GM19099 (cell line): ENCODE measurements around the gene MARVELD2.
A peak's percentile ranks its signal among the peaks of the same experiment; 100 is the strongest.

Source experiments
- POLR2A ChIP-seq: IDR thresholded peaks from 3 replicates; pipeline ENCODE4 v1.6.1; 2011; ENCODE audit warnings: low read depth; ENCODE audit not compliant: insufficient read length; ENCODE audit errors: extremely low read depth

The MARVELD2 gene

GRCh38 chr5:69492391-69492922 lies 77.5 kb downstream of the MARVELD2 start, which contains the start of gene OCLN:
TSS of gene OCLN (plus strand) at chr5:69492790. CDS start at chr5:69504245, 11,455 bp downstream.
- peak; percentile 37 for TF ChIP-seq POLR2A

- TF ChIP-seq POLR2A, result no peak
Measured at GRCh38 chr5:69492923-69493395, 78.0 kb downstream of the MARVELD2 start.

DNA sequence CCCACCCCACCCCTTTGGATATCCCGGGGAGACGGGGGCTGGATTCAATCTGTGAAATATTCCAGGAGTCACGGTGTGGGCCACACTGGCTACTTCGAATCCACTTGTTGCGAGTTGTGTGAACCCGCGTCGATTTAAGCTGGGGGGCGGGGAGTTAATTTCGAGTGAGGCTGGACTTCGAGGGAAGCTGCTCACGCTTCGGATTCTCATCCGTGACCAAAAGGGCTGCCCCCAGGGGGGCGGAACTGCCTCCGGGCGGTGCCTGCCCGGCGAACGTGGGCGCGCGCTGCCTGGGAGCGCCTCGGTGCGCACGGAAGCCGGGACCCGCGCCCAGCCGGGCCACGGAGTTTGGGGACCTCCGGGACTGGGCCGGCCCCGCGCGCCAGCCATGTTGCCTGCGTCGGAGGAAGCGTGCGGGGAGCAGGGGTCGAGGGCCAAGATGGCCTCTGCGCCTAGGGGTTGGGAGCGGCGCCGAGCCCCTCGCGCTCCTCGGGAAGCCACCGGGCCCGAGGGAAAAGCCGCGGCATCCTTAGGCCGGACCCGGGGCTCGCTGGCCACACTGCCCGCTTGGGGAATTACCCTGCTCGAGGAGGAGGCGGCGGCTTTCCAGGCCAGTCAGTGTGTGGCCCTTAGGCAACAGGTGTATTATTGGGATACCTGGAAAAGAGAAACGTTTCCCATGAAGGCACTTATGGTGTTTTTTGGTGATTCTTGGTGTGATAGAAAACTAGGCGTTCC lies 78.6 kb downstream of the MARVELD2 start:
- peak; percentile 48 for TF ChIP-seq POLR2A
